Measurements from ENCODE around the gene PARD6G. TPM values are rescaled to one million over a fixed set of nuclear protein-coding genes. Genes with fewer than 3 reads are reported as not detected.

The PARD6G gene
- total RNA-seq, 1 donor from 2014 or later: 30.7 TPM

DNA sequence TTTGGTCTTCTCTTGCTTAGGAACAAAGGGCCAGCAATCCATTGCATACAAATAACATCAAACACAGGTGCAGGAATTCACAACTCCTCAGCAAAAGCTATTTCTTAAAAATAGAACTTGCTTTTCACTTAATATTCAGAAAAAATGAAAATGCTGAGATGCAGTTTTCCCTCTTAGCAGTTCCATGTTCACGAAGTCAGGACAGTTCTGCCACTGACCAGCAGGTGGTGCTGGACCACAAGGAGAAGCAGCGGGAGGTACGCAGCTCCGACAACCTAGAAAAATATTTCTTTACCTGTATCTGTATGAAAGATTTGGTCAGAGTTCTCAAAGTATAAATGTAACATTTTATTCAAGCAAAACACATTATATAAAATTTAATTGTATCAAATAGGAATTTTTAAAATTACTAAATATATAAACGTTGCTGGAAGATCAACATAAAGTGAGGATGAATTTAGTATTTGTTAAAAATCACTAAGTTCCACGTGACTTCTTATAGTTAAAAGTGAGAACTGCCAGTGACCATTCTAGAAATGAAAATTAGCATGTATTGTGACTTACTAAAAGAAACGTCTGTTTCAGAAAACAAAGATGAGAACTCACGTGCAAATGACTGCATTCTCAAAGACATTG, 89.5 kb downstream of the PARD6G start:
- TF ChIP-seq CTCF (IDR thresholded peaks at IDR 0.05; ENCODE audit: unreplicated experiment): peak; percentile 91
- H3K4me1 Mint-ChIP-seq: no peaks in the 10 kb centered on the region
- H3K9me3 Mint-ChIP-seq: no peaks in the 10 kb centered on the region
- peak in 1 of 2 experiments; percentile 86 for DNase-seq (ENCODE audit: low spot score in 2 of 2, unreplicated experiment in 2 of 2)
- H3K4me3 Mint-ChIP-seq: no peak overlapping the region
- no peaks in the 10 kb centered on the region for H3K27me3 Mint-ChIP-seq (ENCODE audit: low read depth)
- no peak overlapping the region for H3K27ac Mint-ChIP-seq
- peaks cover 22% of the 10 kb centered on the region for H3K36me3 Mint-ChIP-seq

GRCh38 chr18:80154293-80154692, 93.0 kb downstream of the PARD6G start:
- H3K9me3 Mint-ChIP-seq: no peaks in the 10 kb centered on the region
- no peak overlapping the region for H3K4me3 Mint-ChIP-seq
- no peak overlapping the region for H3K27ac Mint-ChIP-seq
- TF ChIP-seq CTCF (IDR thresholded peaks at IDR 0.05; ENCODE audit: unreplicated experiment): no peak
- no peaks in the 10 kb centered on the region for H3K27me3 Mint-ChIP-seq (ENCODE audit: low read depth)
- no peaks in the 10 kb centered on the region for H3K4me1 Mint-ChIP-seq
- peaks cover 4% of the 10 kb centered on the region for H3K36me3 Mint-ChIP-seq
- no peak for DNase-seq (ENCODE audit: low spot score in 2 of 2, unreplicated experiment in 2 of 2)

- TF ChIP-seq CTCF (IDR thresholded peaks at IDR 0.05; ENCODE audit: unreplicated experiment): no peak
- no peak for DNase-seq (ENCODE audit: low spot score in 2 of 2, unreplicated experiment in 2 of 2)
Observed at GRCh38 chr18:80149667-80150066, 97.6 kb downstream of the PARD6G start.

DNA sequence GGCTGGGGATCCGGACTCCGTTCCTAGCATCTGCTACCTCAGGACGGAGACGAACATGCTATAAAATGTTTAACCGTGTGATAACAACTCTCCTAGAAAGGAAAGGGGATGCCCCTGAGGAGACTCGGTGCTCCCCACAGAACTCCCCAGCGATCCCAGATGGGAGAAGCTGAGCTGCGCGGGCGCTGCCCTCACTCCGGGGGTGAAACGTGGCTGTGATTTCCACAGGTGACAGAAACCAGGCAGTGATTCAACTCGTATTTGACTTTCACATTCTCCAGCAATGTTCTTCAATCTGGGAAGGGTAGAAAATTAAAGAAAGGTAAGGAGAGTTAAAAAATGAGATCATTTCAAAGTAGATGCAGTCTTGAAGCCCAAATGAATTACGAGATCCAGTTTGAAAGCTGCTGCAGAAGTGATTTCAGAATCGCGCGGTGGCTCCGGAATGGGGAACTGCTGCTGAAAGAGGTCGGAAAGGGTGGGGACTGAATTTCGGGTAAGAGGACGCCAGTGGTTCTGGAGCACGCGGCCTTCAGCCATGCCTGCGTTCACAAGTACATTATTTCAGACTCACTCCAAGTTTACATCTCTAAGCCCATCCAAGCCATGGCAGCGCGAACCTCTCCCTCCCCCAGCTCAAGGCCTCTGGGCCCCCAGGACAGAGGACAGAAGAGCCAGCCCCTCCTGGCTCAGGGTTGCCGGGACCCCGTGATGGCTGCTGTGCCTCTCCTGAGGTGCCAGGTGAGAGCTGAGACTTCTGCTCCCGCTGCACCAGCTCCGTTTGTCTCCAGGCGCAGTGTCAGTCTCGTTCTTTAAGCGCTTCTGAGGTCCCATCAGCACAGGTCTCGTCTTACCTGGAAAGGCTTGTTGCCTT, 98.8 kb downstream of the PARD6G start:
- Mint-ChIP-seq H3K27ac (no peak overlapping the region), H3K9me3 (no peaks in the 10 kb centered on the region), H3K4me3 (peak overlapping the region; percentile 77), H3K27me3 (ENCODE audit: low read depth) (no peaks in the 10 kb centered on the region), H3K4me1 (peaks cover 3% of the 10 kb centered on the region), H3K36me3 (no peaks in the 10 kb centered on the region)
- no peak for DNase-seq (ENCODE audit: low spot score in 2 of 2, unreplicated experiment in 2 of 2)
- TF ChIP-seq CTCF (IDR thresholded peaks at IDR 0.05; ENCODE audit: unreplicated experiment): no peak

More at GRCh38 chr18:80149667-80150066, 97.6 kb downstream of the PARD6G start:
- H3K27ac Mint-ChIP-seq: no peak overlapping the region
- no peaks in the 10 kb centered on the region for H3K27me3 Mint-ChIP-seq (ENCODE audit: low read depth)
- H3K9me3 Mint-ChIP-seq: no peaks in the 10 kb centered on the region
- peaks cover 4% of the 10 kb centered on the region for H3K36me3 Mint-ChIP-seq
- no peaks in the 10 kb centered on the region for H3K4me1 Mint-ChIP-seq
- no peak overlapping the region for H3K4me3 Mint-ChIP-seq

DNA sequence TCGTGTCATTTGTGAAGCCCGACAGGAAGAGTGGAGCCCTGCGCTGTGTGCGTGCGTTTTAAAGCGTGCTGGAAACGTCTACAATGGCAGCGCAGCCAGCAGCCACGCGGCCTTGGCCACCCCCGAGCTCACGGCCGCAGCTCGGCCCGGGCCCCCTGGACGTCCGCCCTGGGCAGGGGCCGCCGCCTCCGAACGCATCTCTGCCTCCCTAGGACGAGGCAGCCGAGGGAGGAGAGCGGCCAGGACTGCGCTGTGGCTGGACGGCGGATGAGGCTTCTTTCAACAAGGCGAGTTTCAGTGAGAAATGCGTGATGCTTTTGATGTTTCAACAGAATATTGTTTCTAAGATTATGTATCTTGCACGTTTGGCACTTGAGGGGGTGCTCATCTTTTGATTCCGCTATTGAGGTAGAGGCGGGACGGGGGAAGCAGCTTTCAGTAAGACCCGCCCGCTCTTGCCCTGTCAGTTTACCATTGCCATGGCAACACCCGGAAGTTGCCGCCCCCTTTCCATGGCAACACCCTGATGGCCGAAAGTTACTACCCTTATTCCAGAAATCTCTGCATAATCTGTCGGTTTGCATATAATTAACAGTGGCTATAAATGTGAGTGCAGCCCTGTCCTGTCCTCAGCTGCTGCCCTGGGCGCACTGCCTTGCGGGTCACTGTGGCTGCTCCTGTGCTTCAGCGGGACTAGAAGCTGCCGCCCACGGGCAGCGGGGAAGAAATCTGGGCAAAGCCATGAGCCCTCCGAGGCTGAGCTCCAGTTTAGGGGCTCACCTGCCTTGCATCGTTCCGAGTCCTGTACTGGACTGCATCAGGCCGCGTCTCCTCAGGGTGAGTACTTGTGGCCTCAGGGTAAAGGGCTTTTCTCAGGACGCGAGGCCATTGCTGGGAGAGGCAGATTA, 99.6 kb downstream of the PARD6G start:
- Mint-ChIP-seq H3K36me3 (no peaks in the 10 kb centered on the region), H3K4me1 (peaks cover 3% of the 10 kb centered on the region), H3K4me3 (peak overlapping the region; percentile 77), H3K27me3 (ENCODE audit: low read depth) (no peaks in the 10 kb centered on the region), H3K9me3 (no peaks in the 10 kb centered on the region), H3K27ac (peak overlapping the region; percentile 36)
- TF ChIP-seq CTCF (IDR thresholded peaks at IDR 0.05; ENCODE audit: unreplicated experiment): no peak
- peak in 1 of 2 experiments; percentile 62 for DNase-seq (ENCODE audit: low spot score in 2 of 2, unreplicated experiment in 2 of 2)
